Ishikawa (cell line): ENCODE results near the gene RCOR1.

Experiments
- CEBPB ChIP-seq: IDR thresholded peaks from 2 replicates; pipeline ENCODE4 v1.6.1; 2012
- CREB1 ChIP-seq: IDR thresholded peaks from 2 replicates; pipeline ENCODE4 v1.6.1; 2012; ENCODE audit warnings: low read depth
- EGR1 ChIP-seq: IDR thresholded peaks from 2 replicates; pipeline ENCODE4 v1.6.1; 2012
- EP300 ChIP-seq: IDR thresholded peaks from 2 replicates; pipeline ENCODE4 v1.6.1; 2012; ENCODE audit warnings: borderline replicate concordance
- FOXM1 ChIP-seq: IDR thresholded peaks from 2 replicates; pipeline ENCODE4 v1.6.1; 2012; ENCODE audit warnings: low read depth, borderline replicate concordance
- NFIC ChIP-seq: IDR thresholded peaks from 2 replicates; pipeline ENCODE4 v1.6.1; 2012
- RAD21 ChIP-seq: IDR thresholded peaks from 2 replicates; pipeline ENCODE4 v1.6.1; 2012; ENCODE audit warnings: low read depth
- TAF1 ChIP-seq: IDR thresholded peaks from 2 replicates; pipeline ENCODE4 v1.6.1; 2012; ENCODE audit warnings: low read depth, mild to moderate bottlenecking
- TCF12 ChIP-seq: IDR thresholded peaks from 2 replicates; pipeline ENCODE4 v1.6.1; 2012; ENCODE audit warnings: low read depth
- TEAD4 ChIP-seq: IDR thresholded peaks from 2 replicates; pipeline ENCODE4 v1.6.1; 2012
- YY1 ChIP-seq: IDR thresholded peaks from 2 replicates; pipeline ENCODE4 v1.6.1; 2012; ENCODE audit warnings: low read depth
- ZBTB7A ChIP-seq: IDR thresholded peaks from 2 replicates; pipeline ENCODE4 v1.6.1; 2012; ENCODE audit warnings: low read depth
- TF ChIP-seq, protein P1 (sequence below): IDR thresholded peaks from 2 replicates; pipeline ENCODE4 v1.6.1; 2012; ENCODE audit warnings: low read depth, mild to moderate bottlenecking
- TF ChIP-seq, protein P2 (sequence below): IDR thresholded peaks from 2 replicates; pipeline ENCODE4 v1.6.1; 2012
- TF ChIP-seq, protein P3 (sequence below): IDR thresholded peaks from 2 replicates; pipeline ENCODE4 v1.6.1; 2012

RCOR1 gene

GRCh38 chr14:102579696-102580549 is 12.5 kb upstream of the RCOR1 start:
- TF ChIP-seq EGR1 (no peak), CEBPB (0 out of 2 replicates have a peak, but pooled peaks have one; percentile 17)

GRCh38 chr14:102580550-102581110 is 11.8 kb upstream of the RCOR1 start:
- no peak for TF ChIP-seq EP300
- no peak for TF ChIP-seq TCF12
- TF ChIP-seq EGR1 = no peak
- TF ChIP-seq, protein P1, sequence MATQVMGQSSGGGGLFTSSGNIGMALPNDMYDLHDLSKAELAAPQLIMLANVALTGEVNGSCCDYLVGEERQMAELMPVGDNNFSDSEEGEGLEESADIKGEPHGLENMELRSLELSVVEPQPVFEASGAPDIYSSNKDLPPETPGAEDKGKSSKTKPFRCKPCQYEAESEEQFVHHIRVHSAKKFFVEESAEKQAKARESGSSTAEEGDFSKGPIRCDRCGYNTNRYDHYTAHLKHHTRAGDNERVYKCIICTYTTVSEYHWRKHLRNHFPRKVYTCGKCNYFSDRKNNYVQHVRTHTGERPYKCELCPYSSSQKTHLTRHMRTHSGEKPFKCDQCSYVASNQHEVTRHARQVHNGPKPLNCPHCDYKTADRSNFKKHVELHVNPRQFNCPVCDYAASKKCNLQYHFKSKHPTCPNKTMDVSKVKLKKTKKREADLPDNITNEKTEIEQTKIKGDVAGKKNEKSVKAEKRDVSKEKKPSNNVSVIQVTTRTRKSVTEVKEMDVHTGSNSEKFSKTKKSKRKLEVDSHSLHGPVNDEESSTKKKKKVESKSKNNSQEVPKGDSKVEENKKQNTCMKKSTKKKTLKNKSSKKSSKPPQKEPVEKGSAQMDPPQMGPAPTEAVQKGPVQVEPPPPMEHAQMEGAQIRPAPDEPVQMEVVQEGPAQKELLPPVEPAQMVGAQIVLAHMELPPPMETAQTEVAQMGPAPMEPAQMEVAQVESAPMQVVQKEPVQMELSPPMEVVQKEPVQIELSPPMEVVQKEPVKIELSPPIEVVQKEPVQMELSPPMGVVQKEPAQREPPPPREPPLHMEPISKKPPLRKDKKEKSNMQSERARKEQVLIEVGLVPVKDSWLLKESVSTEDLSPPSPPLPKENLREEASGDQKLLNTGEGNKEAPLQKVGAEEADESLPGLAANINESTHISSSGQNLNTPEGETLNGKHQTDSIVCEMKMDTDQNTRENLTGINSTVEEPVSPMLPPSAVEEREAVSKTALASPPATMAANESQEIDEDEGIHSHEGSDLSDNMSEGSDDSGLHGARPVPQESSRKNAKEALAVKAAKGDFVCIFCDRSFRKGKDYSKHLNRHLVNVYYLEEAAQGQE = no peak

DNA sequence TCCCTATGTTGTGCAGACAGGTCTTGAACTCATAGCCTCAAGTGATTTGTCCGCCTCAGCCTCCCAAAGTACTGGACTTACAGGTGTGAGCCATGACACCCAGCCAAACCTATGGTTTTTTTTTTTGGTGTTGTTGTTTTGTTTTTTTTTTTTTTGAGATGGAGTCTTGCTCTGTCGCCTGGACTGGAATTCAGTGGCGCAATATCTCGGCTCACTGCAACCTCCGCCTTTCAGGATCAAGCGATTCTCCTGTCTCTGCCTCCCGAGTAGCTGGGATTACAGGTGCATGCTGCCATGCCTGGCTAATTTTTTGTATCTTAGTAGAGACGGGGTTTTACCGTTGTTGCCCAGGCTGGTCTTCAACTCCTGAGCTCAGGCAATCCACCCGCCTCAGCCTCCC is 11.3 kb upstream of the RCOR1 start:
- TF ChIP-seq, protein P2, sequence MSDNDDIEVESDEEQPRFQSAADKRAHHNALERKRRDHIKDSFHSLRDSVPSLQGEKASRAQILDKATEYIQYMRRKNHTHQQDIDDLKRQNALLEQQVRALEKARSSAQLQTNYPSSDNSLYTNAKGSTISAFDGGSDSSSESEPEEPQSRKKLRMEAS = no peak
- TF ChIP-seq FOXM1 (no peak), YY1 (no peak), TCF12 (no peak), EGR1 (no peak), ZBTB7A (no peak), TAF1 (no peak), RAD21 (no peak), TEAD4 (no peak), NFIC (no peak), CEBPB (no peak), CREB1 (no peak), EP300 (no peak)
- TF ChIP-seq, protein P1 = no peak
- TF ChIP-seq, protein P3, sequence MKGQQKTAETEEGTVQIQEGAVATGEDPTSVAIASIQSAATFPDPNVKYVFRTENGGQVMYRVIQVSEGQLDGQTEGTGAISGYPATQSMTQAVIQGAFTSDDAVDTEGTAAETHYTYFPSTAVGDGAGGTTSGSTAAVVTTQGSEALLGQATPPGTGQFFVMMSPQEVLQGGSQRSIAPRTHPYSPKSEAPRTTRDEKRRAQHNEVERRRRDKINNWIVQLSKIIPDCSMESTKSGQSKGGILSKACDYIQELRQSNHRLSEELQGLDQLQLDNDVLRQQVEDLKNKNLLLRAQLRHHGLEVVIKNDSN = no peak

- TF ChIP-seq FOXM1 (no peak), EP300 (no peak), ZBTB7A (no peak), YY1 (no peak), CEBPB (no peak), TCF12 (no peak), CREB1 (no peak), TEAD4 (no peak), RAD21 (no peak)
- TF ChIP-seq, protein P3 = no peak
- TF ChIP-seq, protein P2 = no peak
- TF ChIP-seq, protein P1 = no peak
Observed at GRCh38 chr14:102583726-102584125, 8.7 kb upstream of the RCOR1 start.
